Activated CD4-positive, alpha-beta T cell treated with anti-CD3 and anti-CD28 coated beads for 4 hours (primary cell): ENCODE results near the gene ANO10.
"Not testable (repeated sequence)": the region's sequence is repeated elsewhere in the genome, so short reads cannot be mapped to it uniquely, and the experiment has no call there.

ENCODE experiments used
- DNase-seq, 2 donors: peaks; one replicate each; pipeline ENCODE4 v3.0.0-alpha.2; 2020

Gene ANO10

GRCh38 chr3:43627360-43627759, 5.5 kb upstream of the ANO10 start:
- DNase-seq = no peak

DNA sequence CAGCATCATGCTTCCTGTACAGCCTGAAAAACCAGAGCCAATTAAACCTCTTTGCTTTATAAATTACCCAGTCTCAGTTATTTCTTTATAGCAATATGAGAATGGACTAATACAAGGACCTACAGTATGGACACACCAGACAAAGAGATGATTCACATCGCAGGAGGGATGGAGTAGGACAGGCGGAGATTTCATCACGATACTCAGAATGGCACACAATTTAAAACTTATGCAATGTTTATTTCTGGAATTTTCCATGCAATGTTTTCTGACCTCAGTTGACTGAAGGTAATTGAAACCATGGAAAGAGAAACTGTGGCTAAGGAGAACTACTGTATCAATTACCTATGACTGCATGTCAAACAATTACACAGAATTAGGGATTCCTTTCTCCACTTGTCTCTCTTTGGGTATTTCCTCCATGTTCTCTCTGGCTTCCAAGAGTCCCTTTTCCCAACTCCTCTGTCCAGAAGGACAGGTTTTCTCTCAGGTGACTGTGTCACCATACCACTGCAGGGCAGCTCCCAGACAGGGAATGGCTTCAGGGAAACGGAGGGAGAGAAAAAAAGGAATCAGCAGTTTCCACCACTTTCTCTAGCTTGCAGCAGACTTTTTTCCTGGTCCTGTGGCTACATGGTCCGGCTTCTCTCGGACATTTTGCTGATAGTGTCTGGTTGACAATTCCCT, 3.0 kb upstream of the ANO10 start:
- DNase-seq = no peak

GRCh38 chr3:43620831-43621655, 768 bp downstream of the ANO10 start:
- DNase-seq = no peak

DNA sequence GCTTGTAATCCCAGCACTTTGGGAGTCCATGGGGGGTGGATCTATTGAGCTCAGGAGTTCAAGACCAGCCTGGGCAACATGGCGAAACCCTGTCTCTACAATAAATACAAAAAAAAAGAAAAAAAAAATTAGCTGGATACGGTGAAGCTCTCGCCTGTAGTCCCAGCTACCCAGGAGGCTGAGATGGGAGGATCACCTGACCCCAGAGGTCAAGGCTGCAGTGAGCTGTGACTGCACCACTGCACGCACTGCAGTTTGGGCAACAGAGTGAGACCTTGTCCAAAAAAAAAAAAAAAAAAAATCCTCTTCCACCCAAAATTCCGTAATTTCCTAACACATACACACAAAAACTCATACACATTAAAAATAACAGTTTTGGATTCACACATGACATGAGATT, 2.2 kb downstream of the ANO10 start:
- DNase-seq = no peak

DNA sequence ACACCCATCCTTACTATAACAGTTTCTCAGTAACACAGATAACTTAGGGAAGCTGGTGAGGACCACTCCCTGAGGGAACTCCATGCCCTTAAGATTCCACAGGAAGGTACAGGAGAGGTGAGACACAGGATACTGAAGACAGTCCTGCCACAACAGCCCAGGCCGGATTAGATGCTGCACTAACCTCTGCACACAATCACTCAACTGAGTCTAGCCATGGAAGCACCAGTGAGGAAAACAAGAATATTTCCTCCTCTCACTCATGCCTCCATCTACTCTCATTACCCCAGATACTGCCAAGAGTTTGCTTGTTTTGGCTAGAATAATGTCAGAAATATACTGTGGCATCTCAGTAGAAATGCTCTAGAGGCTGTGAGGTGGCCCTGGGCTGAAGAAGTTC, 3.7 kb downstream of the ANO10 start:
- no peak for DNase-seq

DNA sequence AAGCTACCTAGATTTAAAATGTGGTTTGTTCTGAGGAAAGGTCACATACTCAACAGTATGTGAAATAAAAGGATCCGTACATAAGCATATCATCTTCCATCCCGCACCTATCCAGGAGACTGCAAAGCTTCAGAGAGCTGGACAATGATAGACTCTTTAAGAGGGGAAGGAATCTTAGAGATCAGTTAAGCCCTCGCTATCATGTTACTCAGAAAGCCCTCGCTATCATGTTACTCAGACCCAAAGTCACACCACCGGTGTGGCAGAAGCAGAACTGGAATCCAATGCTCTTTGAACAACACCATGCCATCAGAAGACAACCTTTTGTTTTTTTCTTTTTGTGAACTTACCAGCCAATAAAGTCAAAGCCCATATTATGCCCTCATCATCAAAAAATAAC, 5.8 kb downstream of the ANO10 start:
- DNase-seq = no peak

GRCh38 chr3:43615133-43615532, 6.7 kb downstream of the ANO10 start:
- no peak for DNase-seq

DNA sequence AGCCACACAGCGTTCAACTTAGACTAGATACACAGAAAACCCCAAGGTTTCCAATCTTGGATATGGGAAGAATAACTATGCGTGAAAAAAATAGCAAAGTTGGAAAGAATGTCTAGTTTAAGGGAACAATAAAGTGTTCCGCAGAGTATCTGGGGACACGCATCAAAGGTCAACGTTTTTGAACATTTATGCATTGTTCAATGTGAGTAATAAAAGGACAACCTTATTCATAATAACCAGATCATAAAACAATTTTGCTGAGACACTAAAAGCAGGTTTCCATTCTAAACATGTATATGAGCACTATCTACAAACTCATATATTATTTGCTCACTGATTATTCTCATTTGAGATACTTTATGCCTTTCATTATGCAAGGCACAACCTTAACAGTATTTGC, 7.8 kb downstream of the ANO10 start:
- no peak for DNase-seq

DNA sequence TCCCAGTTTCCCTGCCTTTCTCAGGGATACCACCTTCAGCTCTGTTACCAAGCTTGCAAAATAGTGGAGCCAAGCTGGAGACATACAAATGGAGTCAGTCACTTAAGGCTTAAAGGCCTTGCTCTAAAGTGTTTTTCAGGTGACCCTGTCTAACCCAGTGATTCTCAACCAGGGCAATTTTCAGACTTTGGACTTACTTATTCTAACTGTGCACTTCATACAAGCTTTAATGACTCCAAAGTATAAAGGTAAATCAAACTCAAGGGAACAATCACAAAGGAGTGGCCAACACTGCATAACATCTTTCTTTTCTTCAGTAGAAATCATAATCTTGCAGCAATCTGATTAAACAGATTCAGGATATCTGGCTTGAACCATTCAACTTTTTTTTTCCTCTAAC, 9.4 kb downstream of the ANO10 start:
- no peak for DNase-seq

- DNase-seq = no peak
Measured at GRCh38 chr3:43609406-43609805, 12.4 kb downstream of the ANO10 start.

- no peak for DNase-seq
Measured at GRCh38 chr3:43608751-43609150, 13.1 kb downstream of the ANO10 start.

- DNase-seq = no peak
Measured at GRCh38 chr3:43606284-43606683, 15.5 kb downstream of the ANO10 start.

- not testable (repeated sequence) for DNase-seq
Measured at GRCh38 chr3:43599959-43600358, 21.9 kb downstream of the ANO10 start.

GRCh38 chr3:43597961-43598360, 23.9 kb downstream of the ANO10 start:
- no peak for DNase-seq

GRCh38 chr3:43596178-43596577, 25.6 kb downstream of the ANO10 start:
- not testable (repeated sequence) for DNase-seq

GRCh38 chr3:43595280-43595679, 26.5 kb downstream of the ANO10 start:
- not testable (repeated sequence) for DNase-seq

DNA sequence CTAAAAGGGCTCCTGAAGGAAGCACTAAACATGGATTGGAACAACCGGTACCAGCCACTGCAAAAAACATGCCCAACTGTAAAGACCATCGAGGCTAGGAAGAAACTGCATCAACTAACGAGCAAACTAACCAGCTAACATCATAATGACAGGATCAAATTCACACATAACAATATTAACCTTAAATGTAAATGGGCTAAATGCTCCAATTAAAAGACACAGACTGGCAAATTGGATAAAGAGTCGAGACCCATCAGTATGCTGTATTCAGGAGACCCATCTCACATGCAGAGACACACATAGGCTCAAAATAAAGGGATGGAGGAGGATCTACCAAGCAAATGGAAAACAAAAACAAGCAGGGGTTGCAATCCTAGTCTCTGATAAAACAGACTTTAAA, 28.2 kb downstream of the ANO10 start:
- not testable (repeated sequence) for DNase-seq

- not testable (repeated sequence) for DNase-seq
Measured at GRCh38 chr3:43591866-43592265, 29.9 kb downstream of the ANO10 start.

- DNase-seq = no peak
Measured at GRCh38 chr3:43587303-43587702, 34.5 kb downstream of the ANO10 start.

DNA sequence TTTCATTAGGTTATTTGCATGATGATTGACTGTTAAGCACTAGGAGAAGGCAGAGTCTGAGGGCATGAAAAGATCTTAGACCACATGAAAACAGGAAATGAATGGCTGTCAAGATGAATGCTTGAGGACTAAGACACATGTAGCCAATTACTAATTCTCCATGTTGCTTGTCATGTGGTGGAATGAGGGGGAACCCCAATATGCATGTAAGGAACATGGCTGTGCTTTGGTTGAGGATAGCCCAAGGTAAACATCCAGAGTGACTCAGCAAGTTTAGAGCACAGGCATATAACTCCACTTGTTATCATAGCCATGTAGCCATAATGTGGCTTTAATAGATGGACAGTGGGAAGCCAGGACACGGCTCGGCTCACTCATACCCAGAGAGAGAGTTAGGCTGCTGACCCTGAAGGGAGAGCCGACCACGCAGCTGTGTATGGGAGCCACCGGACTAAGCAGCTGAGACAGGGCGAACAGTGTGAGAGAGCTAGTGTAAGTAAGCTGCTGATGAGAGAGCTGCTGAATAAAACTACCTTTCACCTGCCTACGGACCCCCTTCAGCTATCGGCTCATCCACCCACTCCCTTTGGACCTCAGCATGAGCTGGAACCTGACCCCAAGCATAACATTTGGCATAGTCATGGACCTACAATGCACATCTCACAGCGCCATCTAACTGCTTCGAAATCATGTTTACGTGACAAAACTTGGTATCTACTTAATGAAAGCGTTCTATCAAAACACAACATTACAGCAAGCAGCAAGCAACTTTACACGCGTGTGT, 37.6 kb downstream of the ANO10 start:
- DNase-seq = no peak

DNA sequence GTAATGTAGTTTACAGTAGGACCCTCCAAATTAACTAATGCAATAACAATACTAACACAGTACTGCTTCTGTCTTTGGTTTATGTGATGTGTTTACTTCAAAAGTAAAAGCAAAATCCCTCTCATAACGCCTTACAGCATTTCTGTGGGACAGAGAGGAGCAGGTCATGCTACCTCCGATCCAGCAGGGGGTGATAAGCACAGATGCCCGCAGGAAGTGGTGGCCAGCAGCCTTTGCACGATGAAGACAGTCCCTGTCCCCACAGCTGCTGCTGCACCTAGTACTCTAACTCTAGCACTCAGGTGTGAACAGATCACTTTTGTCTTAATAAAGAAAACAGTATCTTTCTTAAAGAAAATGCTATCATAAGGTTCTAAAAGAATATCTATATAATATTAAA, 38.3 kb downstream of the ANO10 start:
- DNase-seq = no peak

GRCh38 chr3:43582866-43583265, 38.9 kb downstream of the ANO10 start:
- no peak for DNase-seq

DNA sequence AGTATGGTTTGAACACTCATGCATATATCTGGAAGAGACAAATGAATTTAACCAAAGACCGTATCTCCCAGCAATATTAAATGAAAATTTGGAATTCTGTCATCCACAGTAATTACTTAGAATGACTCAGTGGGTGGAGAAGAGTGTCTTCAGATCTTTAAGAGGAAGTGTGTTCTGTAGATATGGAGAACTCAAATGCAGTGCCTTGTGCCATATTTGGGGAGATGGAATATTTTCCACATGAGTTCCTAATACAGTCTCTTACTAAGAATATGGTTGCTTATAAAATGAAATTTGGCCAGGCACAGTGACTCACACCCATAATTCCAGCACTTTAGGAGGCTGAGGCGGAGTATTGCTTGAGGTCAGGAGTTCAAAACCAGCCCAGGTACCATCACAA, 40.5 kb downstream of the ANO10 start:
- DNase-seq = no peak

GRCh38 chr3:43580181-43580580, 41.6 kb downstream of the ANO10 start:
- no peak for DNase-seq
